SU-DHL-6 (cell line): ENCODE data around the gene MLC1.

Experiments
- H2AFZ ChIP-seq: fragments of 200-600 bp; sonication (generic); 2 replicates; pipeline ENCODE4 v1.6.1; 2014; ENCODE audit warnings: low read depth, mild to moderate bottlenecking, moderate library complexity, mixed read lengths, antibody characterized with exemption, low read length; ENCODE audit not compliant: severe bottlenecking
- H3F3A ChIP-seq: fragments of 200-600 bp; shearing (Covaris generic); 2 replicates; pipeline ENCODE4 v1.6.0; 2016; ENCODE audit warnings: antibody characterized with exemption, mild to moderate bottlenecking; ENCODE audit not compliant: insufficient read depth
- H3K27ac ChIP-seq: fragments of 200-600 bp; sonication (generic); 2 replicates; pipeline ENCODE4 v1.5.1; 2016; ENCODE audit warnings: low read depth, mild to moderate bottlenecking, low read length, moderate library complexity, mixed read lengths
- H3K27me3 ChIP-seq: fragments of 200-600 bp; sonication (generic), shearing (Covaris generic); 2 replicates; pipeline ENCODE4 v1.6.0; 2014; ENCODE audit warnings: mild to moderate bottlenecking, low read length
- H3K36me3 ChIP-seq: fragments of 200-600 bp; sonication (generic); 2 replicates; pipeline ENCODE4 v1.6.1; 2014; ENCODE audit warnings: mild to moderate bottlenecking, low read length, mixed read lengths
- H3K4me2 ChIP-seq: fragments of 300-600, 200-600 bp; shearing (Covaris generic), sonication (generic); 2 replicates; pipeline ENCODE4 v1.6.0; 2014; ENCODE audit warnings: low read length, low read depth, mild to moderate bottlenecking; ENCODE audit not compliant: poor library complexity, severe bottlenecking
- H3K4me3 ChIP-seq: fragments of 200-600 bp; sonication (generic); 2 replicates; pipeline ENCODE4 v1.5.1; 2014; ENCODE audit warnings: antibody characterized with exemption, low read length, mild to moderate bottlenecking, mixed read lengths; ENCODE audit not compliant: insufficient read depth, poor library complexity, severe bottlenecking
- H3K79me2 ChIP-seq: fragments of 200-600 bp; sonication (generic); 2 replicates; pipeline ENCODE4 v1.6.1; 2014; ENCODE audit warnings: mild to moderate bottlenecking, low read length, moderate library complexity; ENCODE audit not compliant: insufficient read depth
- H3K9ac ChIP-seq: fragments of 200-600 bp; sonication (generic); 2 replicates; pipeline ENCODE4 v1.7.0; 2014; ENCODE audit warnings: mild to moderate bottlenecking, low read length
- H3K9me2 ChIP-seq: fragments of 200-600 bp; sonication (generic); replicated peaks from 2 replicates; pipeline ENCODE4 v1.6.1; 2014; ENCODE audit warnings: low read length; ENCODE audit not compliant: insufficient read depth
- H3K9me3 ChIP-seq: fragments of 200-600 bp; sonication (generic); 2 replicates; pipeline ENCODE4 v1.6.1; 2014; ENCODE audit warnings: low read length, mixed read lengths; ENCODE audit not compliant: insufficient read depth
- H4K20me1 ChIP-seq: fragments of 200-600 bp; sonication (generic); 2 replicates; pipeline ENCODE4 v1.6.1; 2014; ENCODE audit warnings: low read depth, mild to moderate bottlenecking, antibody characterized with exemption, low read length, moderate library complexity, mixed read lengths
- EZH2phosphoT487 ChIP-seq: fragments of 200-600 bp; sonication (generic), shearing (Covaris generic); conservative IDR thresholded peaks from 2 replicates; pipeline ENCODE4 v1.6.1; 2018; ENCODE audit warnings: mild to moderate bottlenecking, antibody characterized with exemption, low read length, moderate library complexity, mixed read lengths
- TF ChIP-seq, protein P1 (sequence below): fragments of 200-600 bp; sonication (generic); IDR thresholded peaks from one replicate; pipeline ENCODE4 v1.5.1; 2017; ENCODE audit warnings: antibody characterized with exemption, mild to moderate bottlenecking, low read length, moderate library complexity; ENCODE audit not compliant: insufficient read depth, poor library complexity, severe bottlenecking

The MLC1 gene

GRCh38 chr22:50078761-50079160 lies 6.5 kb downstream of the MLC1 start:
- Histone ChIP-seq H3K79me2 (no peaks in the 10 kb centered on the region), H4K20me1 (no peaks in the 10 kb centered on the region), H3K36me3 (no peaks in the 10 kb centered on the region), H3K4me3 (no peak overlapping the region), H3K27me3 (no peaks in the 10 kb centered on the region), H3K9ac (no peak overlapping the region), H3K4me2 (no peak overlapping the region), H3F3A (no peaks in the 10 kb centered on the region), H3K27ac (no peak overlapping the region), H2AFZ (no peak overlapping the region), H3K9me2 (no peaks in the 10 kb centered on the region), H3K9me3 (no peaks in the 10 kb centered on the region)
- TF ChIP-seq, protein P1, sequence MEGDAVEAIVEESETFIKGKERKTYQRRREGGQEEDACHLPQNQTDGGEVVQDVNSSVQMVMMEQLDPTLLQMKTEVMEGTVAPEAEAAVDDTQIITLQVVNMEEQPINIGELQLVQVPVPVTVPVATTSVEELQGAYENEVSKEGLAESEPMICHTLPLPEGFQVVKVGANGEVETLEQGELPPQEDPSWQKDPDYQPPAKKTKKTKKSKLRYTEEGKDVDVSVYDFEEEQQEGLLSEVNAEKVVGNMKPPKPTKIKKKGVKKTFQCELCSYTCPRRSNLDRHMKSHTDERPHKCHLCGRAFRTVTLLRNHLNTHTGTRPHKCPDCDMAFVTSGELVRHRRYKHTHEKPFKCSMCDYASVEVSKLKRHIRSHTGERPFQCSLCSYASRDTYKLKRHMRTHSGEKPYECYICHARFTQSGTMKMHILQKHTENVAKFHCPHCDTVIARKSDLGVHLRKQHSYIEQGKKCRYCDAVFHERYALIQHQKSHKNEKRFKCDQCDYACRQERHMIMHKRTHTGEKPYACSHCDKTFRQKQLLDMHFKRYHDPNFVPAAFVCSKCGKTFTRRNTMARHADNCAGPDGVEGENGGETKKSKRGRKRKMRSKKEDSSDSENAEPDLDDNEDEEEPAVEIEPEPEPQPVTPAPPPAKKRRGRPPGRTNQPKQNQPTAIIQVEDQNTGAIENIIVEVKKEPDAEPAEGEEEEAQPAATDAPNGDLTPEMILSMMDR: no peak
- no peak for TF ChIP-seq EZH2phosphoT487

DNA sequence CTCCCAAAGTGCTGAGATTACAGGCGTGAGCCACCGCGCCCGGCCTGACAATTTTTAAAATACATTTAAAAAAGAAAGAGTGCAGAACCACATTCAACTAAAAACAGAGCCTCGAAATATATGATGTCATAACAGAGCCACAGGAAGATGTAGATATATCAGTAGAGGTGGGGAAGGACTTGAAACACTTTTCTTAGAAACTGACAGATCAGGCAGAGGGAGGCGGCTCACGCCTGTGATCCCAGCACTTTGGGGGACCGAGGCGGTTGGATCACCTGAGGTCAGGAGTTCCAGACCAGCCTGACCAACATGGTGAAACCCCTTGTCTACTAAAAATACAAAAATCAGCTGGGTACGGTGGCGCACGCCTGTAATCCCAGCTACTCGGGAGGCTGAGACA lies 7.0 kb downstream of the MLC1 start:
- Histone ChIP-seq H3K4me3 (no peak overlapping the region), H3K9ac (no peak overlapping the region), H3K79me2 (no peaks in the 10 kb centered on the region), H3K27ac (no peak overlapping the region), H3K9me2 (no peaks in the 10 kb centered on the region), H3K4me2 (no peak overlapping the region), H2AFZ (no peak overlapping the region), H4K20me1 (no peaks in the 10 kb centered on the region), H3F3A (no peaks in the 10 kb centered on the region), H3K36me3 (no peaks in the 10 kb centered on the region), H3K27me3 (no peaks in the 10 kb centered on the region), H3K9me3 (no peaks in the 10 kb centered on the region)
- TF ChIP-seq EZH2phosphoT487: no peak
- TF ChIP-seq, protein P1: no peak

DNA sequence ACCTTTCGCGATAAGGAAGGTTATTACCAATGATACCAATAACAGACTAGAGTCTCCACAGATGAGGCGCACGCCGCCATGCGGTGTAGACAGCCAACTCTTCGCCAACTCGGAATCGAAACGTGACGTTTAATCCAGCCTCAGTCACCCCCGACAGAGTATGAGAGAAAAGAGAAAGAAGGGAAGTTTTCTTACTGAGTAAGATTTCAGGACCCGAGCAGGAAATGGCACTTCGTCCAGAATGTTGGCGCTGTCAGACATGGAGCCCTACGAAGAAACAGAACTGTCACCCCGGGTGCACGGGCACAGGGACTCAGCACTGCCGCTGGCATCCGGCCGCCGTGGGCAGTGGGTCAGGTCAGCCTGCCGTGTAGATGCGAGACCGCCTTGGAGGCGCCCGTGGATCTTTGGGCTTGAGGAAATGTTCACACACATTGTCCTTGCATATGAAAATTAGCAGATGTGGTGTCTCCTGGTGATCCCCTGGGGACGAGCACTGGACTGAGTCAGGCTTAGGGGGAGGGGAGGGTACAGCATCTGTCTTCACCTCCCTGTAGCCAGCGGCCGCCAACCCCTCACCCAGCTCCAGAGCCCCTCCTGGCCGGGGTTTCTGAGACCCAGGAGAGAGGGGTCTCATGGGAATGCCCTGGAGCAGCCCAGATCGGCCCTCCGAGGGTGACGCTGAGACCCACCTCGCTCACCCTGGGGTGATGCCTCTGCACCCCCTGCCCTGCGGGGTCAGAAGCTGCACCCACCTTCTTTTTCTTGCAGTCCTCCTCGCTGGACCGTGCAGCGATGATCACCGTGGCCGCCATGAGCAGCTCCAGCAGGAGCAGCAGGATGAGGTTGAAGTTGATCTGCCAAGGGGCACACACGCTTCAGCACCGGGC lies 8.3 kb downstream of the MLC1 start:
- Histone ChIP-seq H3K9me3 (no peaks in the 10 kb centered on the region), H4K20me1 (no peaks in the 10 kb centered on the region), H3K9ac (no peak overlapping the region), H3K4me3 (no peak overlapping the region), H2AFZ (no peak overlapping the region), H3K9me2 (no peaks in the 10 kb centered on the region), H3K4me2 (no peak overlapping the region), H3K27me3 (no peaks in the 10 kb centered on the region), H3K36me3 (no peaks in the 10 kb centered on the region), H3F3A (no peaks in the 10 kb centered on the region), H3K79me2 (no peaks in the 10 kb centered on the region), H3K27ac (no peak overlapping the region)
- no peak for TF ChIP-seq EZH2phosphoT487
- TF ChIP-seq, protein P1: no peak
